HUES48 (cell line): Measurements from ENCODE around the gene NAA20.

Experiments
- H3K27ac ChIP-seq: one replicate; pipeline ENCODE4 v1.7.0; 2013; ENCODE audit warnings: low read depth, low read length, inconsistent platforms
- H3K27me3 ChIP-seq: 2 replicates; pipeline ENCODE4 v1.6.1; 2013; ENCODE audit warnings: mild to moderate bottlenecking, low read length; ENCODE audit not compliant: control insufficient read depth, insufficient read depth
- H3K36me3 ChIP-seq: 2 replicates; pipeline ENCODE4 v1.6.1; 2013; ENCODE audit warnings: low read length; ENCODE audit not compliant: control insufficient read depth, insufficient read depth
- H3K4me1 ChIP-seq: 2 replicates; pipeline ENCODE4 v1.6.1; 2013; ENCODE audit warnings: mild to moderate bottlenecking, low read length; ENCODE audit not compliant: control insufficient read depth, insufficient read depth
- H3K4me3 ChIP-seq: 2 replicates; pipeline ENCODE4 v1.5.1; 2013; ENCODE audit warnings: mild to moderate bottlenecking, low read depth, low read length
- H3K9ac ChIP-seq: 2 replicates; pipeline ENCODE4 v1.6.1; 2013; ENCODE audit warnings: mild to moderate bottlenecking, low read depth, low read length, moderate library complexity
- H3K9me3 ChIP-seq: 2 replicates; pipeline ENCODE4 v1.6.1; 2013; ENCODE audit warnings: low read length; ENCODE audit not compliant: control insufficient read depth, insufficient read depth

Gene NAA20

GRCh38 chr20:19992996-19993908 lies 23.9 kb upstream of the NAA20 start:
- H3K36me3 ChIP-seq: no peaks in the 10 kb centered on the region
- 0 out of 2 replicates have a peak, but pooled peaks cover 2% of the 10 kb centered on the region for H3K27me3 ChIP-seq
- peaks cover 22% of the 10 kb centered on the region for H3K4me1 ChIP-seq
- H3K9ac ChIP-seq: no peak overlapping the region
- no peaks in the 10 kb centered on the region for H3K9me3 ChIP-seq
- peak overlapping the region; percentile 83 for H3K27ac ChIP-seq
- no peak overlapping the region for H3K4me3 ChIP-seq

- peaks cover 22% of the 10 kb centered on the region for H3K4me1 ChIP-seq
- H3K27me3 ChIP-seq: 0 out of 2 replicates have a peak, but pooled peaks cover 2% of the 10 kb centered on the region
- H3K9ac ChIP-seq: no peak overlapping the region
- no peak overlapping the region for H3K4me3 ChIP-seq
- H3K9me3 ChIP-seq: no peaks in the 10 kb centered on the region
- peak overlapping the region; percentile 83 for H3K27ac ChIP-seq
- no peaks in the 10 kb centered on the region for H3K36me3 ChIP-seq
These were observed 23.0 kb upstream of the NAA20 start for GRCh38 chr20:19993958-19994669.

GRCh38 chr20:19995220-19995863 lies 21.8 kb upstream of the NAA20 start:
- Histone ChIP-seq H3K4me3 (no peak overlapping the region), H3K9ac (no peak overlapping the region), H3K9me3 (no peaks in the 10 kb centered on the region), H3K4me1 (peaks cover 22% of the 10 kb centered on the region), H3K36me3 (no peaks in the 10 kb centered on the region), H3K27me3 (0 out of 2 replicates have a peak, but pooled peaks cover 2% of the 10 kb centered on the region), H3K27ac (no peak overlapping the region)

GRCh38 chr20:19996222-19996621 lies 20.9 kb upstream of the NAA20 start:
- no peaks in the 10 kb centered on the region for H3K9me3 ChIP-seq
- no peak overlapping the region for H3K4me3 ChIP-seq
- H3K4me1 ChIP-seq: peaks cover 22% of the 10 kb centered on the region
- no peak overlapping the region for H3K27ac ChIP-seq
- H3K9ac ChIP-seq: no peak overlapping the region
- no peaks in the 10 kb centered on the region for H3K36me3 ChIP-seq
- 0 out of 2 replicates have a peak, but pooled peaks cover 2% of the 10 kb centered on the region for H3K27me3 ChIP-seq

- no peak overlapping the region for H3K27ac ChIP-seq
- no peak overlapping the region for H3K4me3 ChIP-seq
These were observed 20.2 kb upstream of the NAA20 start for GRCh38 chr20:19996917-19997316.

GRCh38 chr20:19998990-19999705 lies 18.0 kb upstream of the NAA20 start:
- Histone ChIP-seq H3K4me3 (no peak overlapping the region), H3K4me1 (peaks cover 6% of the 10 kb centered on the region), H3K27ac (no peak overlapping the region), H3K9me3 (no peaks in the 10 kb centered on the region), H3K36me3 (no peaks in the 10 kb centered on the region), H3K9ac (no peak overlapping the region), H3K27me3 (no peaks in the 10 kb centered on the region)

More at GRCh38 chr20:19996917-19997316, 20.2 kb upstream of the NAA20 start:
- Histone ChIP-seq H3K9me3 (no peaks in the 10 kb centered on the region), H3K36me3 (no peaks in the 10 kb centered on the region), H3K4me1 (peaks cover 17% of the 10 kb centered on the region), H3K9ac (no peak overlapping the region), H3K27me3 (0 out of 2 replicates have a peak, but pooled peaks cover 2% of the 10 kb centered on the region)

- H3K36me3 ChIP-seq: no peaks in the 10 kb centered on the region
These were observed 16.8 kb upstream of the NAA20 start for GRCh38 chr20:20000211-20000968.

GRCh38 chr20:20002101-20002998 lies 14.8 kb upstream of the NAA20 start:
- H3K27ac ChIP-seq: no peak overlapping the region
- no peak overlapping the region for H3K4me3 ChIP-seq
- H3K9me3 ChIP-seq: no peaks in the 10 kb centered on the region
- no peaks in the 10 kb centered on the region for H3K27me3 ChIP-seq
- no peak overlapping the region for H3K9ac ChIP-seq
- H3K4me1 ChIP-seq: peaks cover 5% of the 10 kb centered on the region
- no peaks in the 10 kb centered on the region for H3K36me3 ChIP-seq

More at GRCh38 chr20:20000211-20000968, 16.8 kb upstream of the NAA20 start:
- no peak overlapping the region for H3K9ac ChIP-seq
- H3K4me3 ChIP-seq: no peak overlapping the region
- peaks cover 5% of the 10 kb centered on the region for H3K4me1 ChIP-seq
- no peaks in the 10 kb centered on the region for H3K27me3 ChIP-seq
- H3K27ac ChIP-seq: no peak overlapping the region
- H3K9me3 ChIP-seq: no peaks in the 10 kb centered on the region
